ENCODE results near the gene LRP5. TPM values are rescaled to one million over a fixed set of nuclear protein-coding genes. Genes with fewer than 3 reads are reported as not detected.
A peak's percentile ranks its signal among the peaks of the same experiment; 100 is the strongest.

LRP5 gene
- total RNA-seq = 10 to 100 TPM; 19.1 to 86.2 (median 43.9) TPM

- TF ChIP-seq CTCF (IDR thresholded peaks at IDR 0.05) (no peak), POLR2A (IDR thresholded peaks at IDR 0.05) (peak in 1 of 2 donors; percentile 26)
- Histone ChIP-seq H3K27me3 (no peaks in the 10 kb centered on the region), H3K4me3 (peak within 1 kb of the TSS; percentile 54 to 65), H3K9me3 (no peaks in the 10 kb centered on the region), H3K36me3 (no peaks in the 10 kb centered on the region), H3K4me1 (peaks cover 0 to 4% of the 10 kb centered on the region in 2 donors), H3K27ac (peak within 1 kb of the TSS; percentile 74 to 83)
- intact Hi-C loops (cut with DNase I; ENCODE audit: low total_unique reads) = loop anchor here (10.0 kb wide), 1 partner anchor 73 kb away; no protein-coding TSS in a partner anchor
- no peak for DNase-seq
Observed at GRCh38 chr11:68312117-68312779, at the start of gene LRP5. Gene LRP5 (plus strand): TSS chr11:68312591. CDS start chr11:68312715, 124 bp downstream.

- TF ChIP-seq CTCF (IDR thresholded peaks at IDR 0.05) = no peak
- TF ChIP-seq POLR2A (IDR thresholded peaks at IDR 0.05) = no peak
- no peaks in the 10 kb centered on the region for H3K27me3 ChIP-seq
- intact Hi-C loops (cut with DNase I; ENCODE audit: low total_unique reads) = loop anchor here (5.0 kb wide), 1 partner anchor 179 kb away; no protein-coding TSS in a partner anchor
- no peaks in the 10 kb centered on the region for H3K4me1 ChIP-seq
- no peak for DNase-seq
- H3K36me3 ChIP-seq = no peaks in the 10 kb centered on the region
- no peak overlapping the region for H3K4me3 ChIP-seq
- no peak overlapping the region for H3K27ac ChIP-seq
- H3K9me3 ChIP-seq = no peaks in the 10 kb centered on the region
Observed at GRCh38 chr11:68263444-68264035, 48.9 kb upstream of the LRP5 start.

GRCh38 chr11:68264244-68264643 is 48.1 kb upstream of the LRP5 start:
- no peak for DNase-seq
- Histone ChIP-seq H3K4me3 (no peak overlapping the region), H3K27me3 (no peaks in the 10 kb centered on the region), H3K27ac (no peak overlapping the region), H3K9me3 (no peaks in the 10 kb centered on the region), H3K4me1 (peaks cover 0 to under 1% of the 10 kb centered on the region in 2 donors), H3K36me3 (no peaks in the 10 kb centered on the region)
- no peak for TF ChIP-seq CTCF (IDR thresholded peaks at IDR 0.05)
- no peak for TF ChIP-seq POLR2A (IDR thresholded peaks at IDR 0.05)
- intact Hi-C loops (cut with DNase I; ENCODE audit: low total_unique reads) = loop anchor here (5.0 kb wide), 1 partner anchor 178 kb away; no protein-coding TSS in a partner anchor

GRCh38 chr11:68264741-68265540 is 47.5 kb upstream of the LRP5 start:
- no peak for TF ChIP-seq POLR2A (IDR thresholded peaks at IDR 0.05)
- TF ChIP-seq CTCF (IDR thresholded peaks at IDR 0.05) = no peak
- no peaks in the 10 kb centered on the region for H3K27me3 ChIP-seq
- H3K9me3 ChIP-seq = no peaks in the 10 kb centered on the region
- no peak for DNase-seq
- no peaks in the 10 kb centered on the region for H3K36me3 ChIP-seq
- H3K4me1 ChIP-seq = peaks cover 3 to 6% of the 10 kb centered on the region in 2 donors
- H3K4me3 ChIP-seq = no peak overlapping the region
- no peak overlapping the region for H3K27ac ChIP-seq
- intact Hi-C loops (cut with DNase I; ENCODE audit: low total_unique reads) = loop anchor here (5.0 kb wide), 1 partner anchor 177 kb away; no protein-coding TSS in a partner anchor
